Measurements from ENCODE around the gene COLEC11.
"Not testable (repeated sequence)": the region's sequence is repeated elsewhere in the genome, so short reads cannot be mapped to it uniquely, and the experiment has no call there.

The COLEC11 gene

GRCh38 chr2:3622967-3623366 is 28.1 kb downstream of the COLEC11 start:
- DNase-seq (ENCODE audit: low read depth in 2 of 2) = no peak

- DNase-seq (ENCODE audit: low read depth in 2 of 2) = no peak
Observed at GRCh38 chr2:3624059-3624794, 29.3 kb downstream of the COLEC11 start.

- DNase-seq (ENCODE audit: low read depth in 2 of 2) = no peak
Observed at GRCh38 chr2:3625186-3625585, 30.3 kb downstream of the COLEC11 start.

GRCh38 chr2:3626118-3626811 is 31.4 kb downstream of the COLEC11 start:
- no peak for DNase-seq (ENCODE audit: low read depth in 2 of 2)

GRCh38 chr2:3626812-3627499 is 32.0 kb downstream of the COLEC11 start:
- no peak for DNase-seq (ENCODE audit: low read depth in 2 of 2)

GRCh38 chr2:3627500-3628100 is 32.7 kb downstream of the COLEC11 start:
- DNase-seq (ENCODE audit: low read depth in 2 of 2) = no peak

GRCh38 chr2:3628241-3628679 is 33.3 kb downstream of the COLEC11 start:
- no peak for DNase-seq (ENCODE audit: low read depth in 2 of 2)

- no peak for DNase-seq (ENCODE audit: low read depth in 2 of 2)
Observed at GRCh38 chr2:3628800-3629199, 33.9 kb downstream of the COLEC11 start.

GRCh38 chr2:3630631-3631030 is 35.7 kb downstream of the COLEC11 start:
- DNase-seq (ENCODE audit: low read depth in 2 of 2) = no peak

GRCh38 chr2:3631161-3631850 is 36.4 kb downstream of the COLEC11 start:
- no peak for DNase-seq (ENCODE audit: low read depth in 2 of 2)

- no peak for DNase-seq (ENCODE audit: low read depth in 2 of 2)
Observed at GRCh38 chr2:3631851-3632659, 37.1 kb downstream of the COLEC11 start.

- DNase-seq (ENCODE audit: low read depth in 2 of 2) = no peak
Observed at GRCh38 chr2:3633089-3633981, 38.4 kb downstream of the COLEC11 start.

GRCh38 chr2:3633982-3634595 is 39.2 kb downstream of the COLEC11 start:
- DNase-seq (ENCODE audit: low read depth in 2 of 2) = no peak

- no peak for DNase-seq (ENCODE audit: low read depth in 2 of 2)
Observed at GRCh38 chr2:3634596-3635121, 39.7 kb downstream of the COLEC11 start.

- no peak for DNase-seq (ENCODE audit: low read depth in 2 of 2)
Observed at GRCh38 chr2:3635171-3635974, 40.5 kb downstream of the COLEC11 start.

- DNase-seq (ENCODE audit: low read depth in 2 of 2) = not testable (repeated sequence)
Observed at GRCh38 chr2:3635975-3636327, 41.0 kb downstream of the COLEC11 start.

- DNase-seq (ENCODE audit: low read depth in 2 of 2) = no peak
Observed at GRCh38 chr2:3636586-3637310, 41.8 kb downstream of the COLEC11 start.

GRCh38 chr2:3637311-3637675 is 42.4 kb downstream of the COLEC11 start:
- DNase-seq (ENCODE audit: low read depth in 2 of 2) = no peak

Data from stimulated activated CD4-positive, alpha-beta T cell treated with anti-CD3 and anti-CD28 coated beads, Interleukin-4, amount 100 ng/mL, for 48 hours (primary cell).